Fibroblast of skin of right quadriceps (primary cell): ENCODE results near the gene RACGAP1.

ENCODE experiments used
- DNase-seq: peaks from one replicate; pipeline ENCODE4 v3.0.0-alpha.2; 2013

The RACGAP1 gene

DNA sequence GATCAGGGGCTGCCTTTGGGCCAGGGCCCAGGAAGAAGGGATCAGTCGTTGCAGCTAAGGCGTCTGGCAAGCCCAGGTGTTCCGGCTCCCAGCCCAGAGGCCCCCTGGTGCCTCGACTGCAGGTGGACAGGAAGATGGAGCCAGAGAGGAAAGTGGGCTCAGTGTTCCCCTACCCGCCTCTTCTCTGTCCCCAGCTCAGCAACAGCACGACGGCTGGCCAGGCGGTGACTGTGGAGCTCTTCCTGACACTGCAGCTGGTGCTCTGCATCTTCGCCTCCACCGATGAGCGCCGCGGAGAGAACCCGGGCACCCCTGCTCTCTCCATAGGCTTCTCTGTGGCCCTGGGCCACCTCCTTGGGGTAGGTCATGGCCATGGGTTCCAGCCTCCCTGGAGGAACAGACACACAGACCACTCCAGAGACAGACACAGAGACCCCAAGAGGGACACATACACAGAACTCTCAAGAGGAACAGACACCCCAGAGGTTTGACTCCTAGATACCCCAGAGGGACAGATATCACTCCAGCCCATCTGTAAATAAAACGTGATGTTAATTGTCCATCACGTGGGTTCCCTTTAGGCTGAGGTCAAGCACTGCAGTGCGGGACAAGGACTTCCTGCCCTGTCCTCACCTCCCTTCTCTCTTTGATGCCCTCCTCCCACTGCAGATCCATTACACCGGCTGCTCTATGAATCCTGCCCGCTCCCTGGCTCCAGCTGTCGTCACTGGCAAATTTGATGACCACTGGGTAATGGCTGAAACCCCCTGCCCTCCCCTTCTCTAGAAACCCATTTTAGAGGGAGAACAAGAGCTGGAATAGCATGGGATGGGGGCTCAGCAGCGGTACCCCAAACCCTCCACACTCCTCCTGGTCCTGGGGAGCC is 71.1 kb downstream of the RACGAP1 start:
- DNase-seq = no peak

DNA sequence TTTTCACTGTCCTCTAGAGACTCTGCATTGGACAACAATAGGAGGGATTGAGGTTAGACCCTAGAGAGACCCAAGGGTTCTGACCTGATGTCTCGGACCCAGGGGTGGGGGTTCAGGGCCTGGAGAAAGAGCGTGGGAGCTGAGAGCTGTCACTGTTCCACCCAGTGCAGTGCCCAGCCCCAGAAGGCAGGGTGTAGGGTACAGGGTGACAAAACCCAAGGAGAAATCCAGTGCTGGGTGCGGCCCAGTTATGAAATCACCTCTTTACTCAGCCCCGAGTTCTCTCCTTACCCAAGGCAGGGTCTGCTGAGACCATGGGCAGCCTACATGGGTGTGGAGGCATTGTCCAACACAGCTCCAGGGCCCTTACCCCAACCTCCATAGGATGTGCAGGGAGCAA is 72.1 kb downstream of the RACGAP1 start:
- DNase-seq = no peak

DNA sequence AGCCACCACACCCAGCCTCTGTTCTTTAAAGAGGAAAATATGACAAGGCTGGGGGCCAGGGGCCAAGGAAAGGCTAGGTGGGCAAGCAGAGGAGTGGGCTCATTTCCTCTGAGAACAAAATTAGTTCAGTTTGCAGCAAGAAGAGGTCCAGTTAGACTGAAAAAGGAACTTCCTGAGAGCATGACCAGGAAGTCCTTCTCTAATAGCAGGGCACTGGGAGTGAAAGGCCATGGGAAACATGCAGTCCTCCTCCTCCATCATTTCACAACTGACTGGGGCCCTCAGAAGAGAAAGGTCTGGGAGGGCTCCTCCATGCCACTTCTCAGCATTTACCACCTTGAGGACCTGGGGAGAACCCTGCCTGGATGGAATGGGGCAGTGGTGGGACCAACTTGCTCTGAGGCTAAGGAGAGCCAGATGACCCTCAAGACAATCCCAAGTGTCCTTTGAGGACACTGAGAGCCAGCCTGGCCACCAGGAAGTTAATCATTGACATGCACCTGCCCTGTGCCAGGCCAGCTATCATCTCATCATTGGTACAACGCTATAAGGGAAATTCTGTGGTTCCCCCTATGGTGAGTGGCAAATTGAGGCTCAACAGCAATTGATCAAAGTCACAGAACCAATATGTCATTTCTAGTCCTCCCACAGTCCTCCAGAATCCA is 72.8 kb downstream of the RACGAP1 start:
- no peak for DNase-seq

DNA sequence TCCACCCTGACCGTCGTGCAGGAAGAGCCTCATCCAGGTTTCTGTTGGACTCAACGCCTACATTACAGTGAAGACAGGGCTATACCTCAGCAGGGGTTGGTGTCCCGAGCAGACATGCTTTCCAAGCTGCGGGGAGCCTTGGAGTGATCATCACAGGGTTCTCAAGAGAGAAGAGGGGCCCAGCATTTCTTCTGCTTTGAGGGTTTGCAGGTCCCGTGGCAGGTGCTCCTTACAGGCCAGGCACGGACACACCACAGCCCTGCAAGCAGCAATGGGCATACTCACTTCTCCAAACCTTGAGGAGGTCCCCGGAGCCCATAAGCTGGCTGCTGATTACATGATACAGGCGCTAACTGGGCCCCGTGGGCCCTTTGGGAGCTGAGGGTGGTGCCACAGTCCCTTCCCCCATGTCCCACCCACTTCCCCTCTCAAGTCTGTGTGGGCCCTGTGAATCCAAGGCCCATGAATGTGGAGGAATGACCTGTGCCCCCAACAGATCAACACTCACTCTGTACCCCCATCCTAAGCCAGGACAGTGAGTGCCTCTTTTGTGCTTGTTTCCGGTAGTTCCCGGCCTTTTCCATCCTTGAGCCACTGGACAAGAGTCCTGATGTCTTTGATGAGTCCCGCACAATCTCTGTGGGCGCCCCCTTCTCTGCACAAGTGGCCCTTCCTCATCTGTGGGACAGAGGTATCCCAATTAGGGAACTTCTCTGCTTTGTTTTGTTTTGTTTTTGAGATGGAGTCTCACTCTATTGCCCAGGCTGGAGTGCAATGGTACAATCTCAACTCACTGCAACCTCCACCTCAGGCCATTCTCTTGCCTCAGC is 73.7 kb downstream of the RACGAP1 start:
- no peak for DNase-seq

GRCh38 chr12:49950273-49951251 is 74.7 kb downstream of the RACGAP1 start, which contains the start of gene AQP2:
AQP2 (plus strand) TSS chr12:49950737; CDS start chr12:49950831, 94 bp downstream.
- no peak for DNase-seq

- no peak for DNase-seq
Observed at GRCh38 chr12:49949866-49950265, 75.4 kb downstream of the RACGAP1 start.

DNA sequence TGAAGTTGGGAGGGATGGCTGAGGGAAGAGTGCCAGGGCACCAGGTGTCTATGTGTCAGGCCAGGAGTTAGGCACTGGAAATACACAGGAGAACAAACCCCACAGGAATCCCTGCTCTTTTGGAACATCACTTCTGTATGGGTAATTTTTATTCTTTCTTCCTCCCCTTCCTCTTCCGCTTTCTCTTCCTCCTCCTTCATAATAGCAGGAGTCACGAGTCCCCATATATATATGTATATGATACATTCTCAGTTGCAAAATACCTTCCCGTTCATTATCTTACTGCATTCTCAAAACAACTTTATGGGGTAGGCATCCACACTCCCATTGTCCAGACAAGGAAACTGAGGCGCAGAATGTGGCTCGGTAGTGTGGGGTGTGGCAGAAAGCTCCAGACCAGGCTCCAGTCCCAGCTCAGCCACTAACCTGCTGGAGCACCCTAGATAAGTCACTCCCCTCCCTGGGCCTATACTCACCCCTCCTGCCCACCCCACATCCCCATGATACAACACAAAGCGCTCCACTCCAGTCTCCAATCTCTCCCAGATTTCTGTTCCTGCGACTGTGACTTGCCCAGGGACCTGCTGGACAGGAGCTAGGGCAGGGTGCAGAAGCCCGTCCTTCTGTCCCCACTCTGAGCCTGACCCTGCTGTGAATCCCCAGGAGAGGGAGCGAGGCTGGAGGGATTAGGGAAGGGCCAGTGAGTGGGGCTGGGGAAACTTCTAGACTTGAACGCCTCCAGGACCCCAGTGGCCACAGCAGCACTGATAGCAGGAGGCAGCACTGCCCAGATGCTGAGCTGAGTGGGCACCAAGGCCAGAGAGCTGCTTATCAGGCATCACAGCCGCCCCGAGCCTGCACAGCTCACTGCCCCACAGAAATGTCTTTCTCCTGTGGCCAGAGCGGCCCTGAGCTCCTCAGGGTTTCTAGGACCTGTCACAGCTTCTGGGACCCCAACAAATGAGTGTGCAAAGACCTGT is 76.1 kb downstream of the RACGAP1 start:
- DNase-seq = no peak

GRCh38 chr12:49947593-49948226 is 77.6 kb downstream of the RACGAP1 start:
- no peak for DNase-seq

DNA sequence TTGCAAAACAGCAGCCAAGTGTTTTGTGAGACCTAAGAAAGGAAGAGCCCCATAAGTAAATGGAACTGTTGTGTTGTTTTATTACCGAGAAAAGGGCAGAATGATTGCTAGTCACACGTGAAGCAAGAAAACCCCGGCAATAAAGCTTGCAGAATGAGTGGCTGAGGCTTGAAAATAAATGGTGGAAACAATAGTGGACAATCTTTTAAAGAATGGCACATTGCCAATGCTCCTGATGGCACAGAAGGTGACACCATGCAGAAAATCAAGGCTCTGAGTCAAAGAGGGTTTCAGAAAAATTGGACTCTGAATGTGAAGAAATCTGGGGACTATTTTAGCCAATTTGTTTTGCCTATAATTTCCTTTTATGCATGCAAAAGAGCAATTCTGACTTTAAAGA is 78.8 kb downstream of the RACGAP1 start:
- DNase-seq = no peak

DNA sequence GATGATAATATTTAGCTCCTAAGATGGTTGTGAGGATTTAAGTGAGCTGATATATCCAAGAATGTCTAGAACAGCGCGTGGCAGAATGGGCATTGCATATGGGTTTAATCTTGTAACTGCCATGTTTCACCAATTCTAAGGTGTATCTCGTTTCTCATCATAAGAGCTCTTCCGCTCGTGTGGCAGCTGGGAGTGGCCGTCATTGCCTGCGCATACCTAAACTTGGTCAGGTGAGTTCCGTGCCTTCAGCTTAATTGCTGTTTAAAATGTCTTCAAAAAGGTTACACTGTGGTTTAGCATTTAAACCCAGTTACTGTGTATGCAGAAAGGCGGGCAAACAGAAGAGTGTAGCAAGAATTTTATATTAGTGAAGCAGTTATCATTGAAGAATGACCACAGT is 79.2 kb downstream of the RACGAP1 start:
- DNase-seq = no peak

- DNase-seq = peak; percentile 71
Observed at GRCh38 chr12:49945394-49946080, 79.8 kb downstream of the RACGAP1 start.

- DNase-seq = no peak
Observed at GRCh38 chr12:49944718-49945117, 80.6 kb downstream of the RACGAP1 start.

GRCh38 chr12:49944046-49944445 is 81.2 kb downstream of the RACGAP1 start:
- DNase-seq = no peak

- no peak for DNase-seq
Observed at GRCh38 chr12:49943625-49943960, 81.7 kb downstream of the RACGAP1 start.

GRCh38 chr12:49942921-49943624 is 82.2 kb downstream of the RACGAP1 start:
- no peak for DNase-seq

DNA sequence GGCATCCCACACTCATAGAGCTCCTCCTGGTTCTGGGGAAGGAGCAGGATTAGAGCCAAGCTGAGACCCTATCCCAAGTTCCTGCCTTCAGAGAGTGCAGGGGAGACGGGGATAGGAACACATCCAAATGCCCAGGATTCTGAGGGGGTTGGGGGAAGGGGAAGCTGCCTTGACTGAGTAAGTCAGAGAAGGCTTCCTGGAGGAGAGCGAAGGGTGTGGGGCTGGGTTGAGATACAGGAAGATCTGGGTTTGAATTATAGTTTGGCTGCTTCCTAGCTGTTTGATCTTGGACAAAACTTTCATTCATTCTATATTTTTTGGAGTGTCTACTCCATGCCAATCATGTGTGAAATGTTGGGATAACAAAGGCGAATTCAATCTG is 82.8 kb downstream of the RACGAP1 start:
- DNase-seq = no peak

- DNase-seq = no peak
Observed at GRCh38 chr12:49941556-49942511, 83.5 kb downstream of the RACGAP1 start.

- DNase-seq = no peak
Observed at GRCh38 chr12:49939707-49940106, 85.6 kb downstream of the RACGAP1 start.
